ENCODE results near the gene PIGH. TPM values are rescaled to one million over a fixed set of nuclear protein-coding genes. Genes with fewer than 3 reads are reported as not detected.

The PIGH gene
- total RNA-seq, 4 donors from 2014 or later: 22.1 to 31.4 (median 29.2) TPM

- intact Hi-C loops (cut with DNase I; ENCODE audit: low total_unique reads): no loop called here
- H3K4me3 ChIP-seq (ENCODE audit: low read depth, poor library complexity, severe bottlenecking): no peak overlapping the region
- 86 to 97% methylated on average over 3 of the region's 3 CpGs for WGBS, 2 donors
- no peak for TF ChIP-seq CTCF (IDR thresholded peaks at IDR 0.05)
- TF ChIP-seq POLR2A (IDR thresholded peaks at IDR 0.05): no peak
- DNase-seq (ENCODE audit: low spot score in 2 of 2): no peak
Observed at GRCh38 chr14:67557656-67558055, 42.4 kb downstream of the PIGH start.

- H3K4me3 ChIP-seq (ENCODE audit: low read depth, poor library complexity, severe bottlenecking): no peak overlapping the region
- intact Hi-C loops (cut with DNase I; ENCODE audit: low total_unique reads): no loop called here
- no peak for DNase-seq (ENCODE audit: low spot score in 2 of 2)
- no peak for TF ChIP-seq POLR2A (IDR thresholded peaks at IDR 0.05)
- 77 to 79% methylated on average over 7 of the region's 7 CpGs for WGBS, 2 donors
Observed at GRCh38 chr14:67557118-67557517, 43.0 kb downstream of the PIGH start.

GRCh38 chr14:67556671-67557070 lies 43.4 kb downstream of the PIGH start:
- DNase-seq (ENCODE audit: low spot score in 2 of 2): no peak
- TF ChIP-seq POLR2A (IDR thresholded peaks at IDR 0.05) (no peak), CTCF (IDR thresholded peaks at IDR 0.05) (no peak)
- H3K4me3 ChIP-seq (ENCODE audit: low read depth, poor library complexity, severe bottlenecking): no peak overlapping the region
- 85% methylated on average over 2 of the region's 2 CpGs for WGBS, 2 donors
- intact Hi-C loops (cut with DNase I; ENCODE audit: low total_unique reads): no loop called here

- TF ChIP-seq POLR2A (IDR thresholded peaks at IDR 0.05): no peak
- no peak for TF ChIP-seq CTCF (IDR thresholded peaks at IDR 0.05)
- no peak overlapping the region for H3K4me3 ChIP-seq (ENCODE audit: low read depth, poor library complexity, severe bottlenecking)
- DNase-seq (ENCODE audit: low spot score in 2 of 2): no peak
- WGBS, 2 donors: 83 to 84% methylated on average over 11 of the region's 11 CpGs
- intact Hi-C loops (cut with DNase I; ENCODE audit: low total_unique reads): no loop called here
Observed at GRCh38 chr14:67555518-67556090, 44.5 kb downstream of the PIGH start.

GRCh38 chr14:67554341-67554740 lies 45.7 kb downstream of the PIGH start:
- intact Hi-C loops (cut with DNase I; ENCODE audit: low total_unique reads): no loop called here
- H3K4me3 ChIP-seq (ENCODE audit: low read depth, poor library complexity, severe bottlenecking): no peak overlapping the region
- DNase-seq (ENCODE audit: low spot score in 2 of 2): no peak
- 83 to 84% methylated on average over 7 of the region's 7 CpGs for WGBS, 2 donors
- TF ChIP-seq POLR2A (IDR thresholded peaks at IDR 0.05): no peak
- no peak for TF ChIP-seq CTCF (IDR thresholded peaks at IDR 0.05)

GRCh38 chr14:67553547-67553946 lies 46.5 kb downstream of the PIGH start:
- TF ChIP-seq POLR2A (IDR thresholded peaks at IDR 0.05) (no peak), CTCF (IDR thresholded peaks at IDR 0.05) (no peak)
- DNase-seq (ENCODE audit: low spot score in 2 of 2): no peak
- no peak overlapping the region for H3K4me3 ChIP-seq (ENCODE audit: low read depth, poor library complexity, severe bottlenecking)
- intact Hi-C loops (cut with DNase I; ENCODE audit: low total_unique reads): no loop called here
- WGBS, 2 donors: 64 to 80% methylated on average over 3 of the region's 3 CpGs

All from lower leg skin (tissue), 4 donors.